H1 (cell line): ENCODE results near the gene GPR157.

Source experiments
- CEBPB ChIP-seq: IDR thresholded peaks from 2 replicates; pipeline ENCODE4 v1.6.1; 2012; ENCODE audit warnings: low read depth, low read length
- EZH2 ChIP-seq: fragments of 200-600 bp; sonication (generic); IDR thresholded peaks from 2 replicates; pipeline ENCODE4 v1.7.1; 2012; ENCODE audit warnings: low read depth, mild to moderate bottlenecking, moderate library complexity, low read length, inconsistent platforms; ENCODE audit not compliant: severe bottlenecking
- TF ChIP-seq, protein P1 (sequence below), 3 experiments: IDR thresholded peaks; 1 replicate in 2 of 3; 2 replicates in 1 of 3; pipeline versions ENCODE4 v1.5.1 to v1.6.1; 2011; ENCODE audit warnings: low read length in 3 of 3, mild to moderate bottlenecking in 3 of 3, inconsistent platforms in 2 of 3, low read depth in 1 of 3, moderate library complexity in 1 of 3; ENCODE audit not compliant: insufficient read depth in 1 of 3; ENCODE audit errors: control extremely low read depth in 1 of 3

- TF ChIP-seq EZH2 (no peak), CEBPB (no peak)
- TF ChIP-seq, protein P1, sequence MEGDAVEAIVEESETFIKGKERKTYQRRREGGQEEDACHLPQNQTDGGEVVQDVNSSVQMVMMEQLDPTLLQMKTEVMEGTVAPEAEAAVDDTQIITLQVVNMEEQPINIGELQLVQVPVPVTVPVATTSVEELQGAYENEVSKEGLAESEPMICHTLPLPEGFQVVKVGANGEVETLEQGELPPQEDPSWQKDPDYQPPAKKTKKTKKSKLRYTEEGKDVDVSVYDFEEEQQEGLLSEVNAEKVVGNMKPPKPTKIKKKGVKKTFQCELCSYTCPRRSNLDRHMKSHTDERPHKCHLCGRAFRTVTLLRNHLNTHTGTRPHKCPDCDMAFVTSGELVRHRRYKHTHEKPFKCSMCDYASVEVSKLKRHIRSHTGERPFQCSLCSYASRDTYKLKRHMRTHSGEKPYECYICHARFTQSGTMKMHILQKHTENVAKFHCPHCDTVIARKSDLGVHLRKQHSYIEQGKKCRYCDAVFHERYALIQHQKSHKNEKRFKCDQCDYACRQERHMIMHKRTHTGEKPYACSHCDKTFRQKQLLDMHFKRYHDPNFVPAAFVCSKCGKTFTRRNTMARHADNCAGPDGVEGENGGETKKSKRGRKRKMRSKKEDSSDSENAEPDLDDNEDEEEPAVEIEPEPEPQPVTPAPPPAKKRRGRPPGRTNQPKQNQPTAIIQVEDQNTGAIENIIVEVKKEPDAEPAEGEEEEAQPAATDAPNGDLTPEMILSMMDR (IDR thresholded peaks at IDR 0.05; ENCODE audit: control extremely low read depth in 1 of 3, insufficient read depth in 1 of 3, low read depth in 1 of 3, low read length in 3 of 3): no peak
These were observed 35.6 kb upstream of the GPR157 start for GRCh38 chr1:9164532-9164900.
